SH-SY5Y (cell line): ENCODE results near the gene CUL1.

ENCODE experiments used
- GATA2 ChIP-seq: IDR thresholded peaks from 2 replicates; pipeline ENCODE4 v1.6.1; 2011; ENCODE audit warnings: mild to moderate bottlenecking, low read depth, low read length
- GATA3 ChIP-seq: IDR thresholded peaks from 2 replicates; pipeline ENCODE4 v1.6.1; 2011; ENCODE audit warnings: low read depth, mild to moderate bottlenecking, low read length, moderate library complexity

DNA sequence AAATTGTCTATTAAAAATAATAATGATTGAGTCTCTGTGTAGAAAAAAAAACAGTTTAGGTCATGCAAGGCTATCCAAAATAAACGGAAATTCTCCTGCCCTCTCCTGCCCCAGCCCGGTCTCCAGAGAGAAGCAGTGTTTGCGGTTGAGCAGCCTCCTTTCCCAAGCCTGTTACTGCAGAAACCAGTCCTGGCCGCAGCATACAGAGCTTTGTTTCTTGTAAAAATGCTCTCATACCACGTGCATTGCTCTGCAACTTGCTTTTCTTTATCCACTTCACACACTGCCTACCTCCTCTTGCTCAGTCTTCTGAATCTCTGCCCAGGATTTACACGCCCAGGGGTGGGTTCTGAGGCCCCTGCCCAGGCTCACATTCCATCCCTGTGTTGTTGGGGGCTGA is 34.4 kb upstream of the CUL1 start:
- TF ChIP-seq GATA3: no peak
- no peak for TF ChIP-seq GATA2
